Mucosa of descending colon (tissue), 3 donors: ENCODE results near the gene MROH2A. TPM values are rescaled to one million over a fixed set of nuclear protein-coding genes. Genes with fewer than 3 reads are reported as not detected.

ENCODE experiments used
- ATAC-seq: fragments of 200-7000 bp; cut with Tn5 transposase; one replicate; pipeline ENCODE4 v1.9.1; 2020; ENCODE audit warnings: mild to moderate bottlenecking, moderate library complexity
- DNase-seq, 3 donors: peaks; one replicate each; pipeline ENCODE4 v3.0.0-alpha.2; 2020
- H3K36me3 ChIP-seq: fragments of 200-600 bp; one replicate; pipeline ENCODE4 v1.8.0; 2021; ENCODE audit warnings: low read depth, mild to moderate bottlenecking
- H3K4me1 ChIP-seq: fragments of 200-600 bp; one replicate; pipeline ENCODE4 v1.8.0; 2021; ENCODE audit warnings: low read depth, mild to moderate bottlenecking
- H3K4me3 ChIP-seq: fragments of 200-600 bp; one replicate; pipeline ENCODE4 v1.8.0; 2021; ENCODE audit warnings: mild to moderate bottlenecking
- H3K9me3 ChIP-seq: fragments of 200-600 bp; one replicate; pipeline ENCODE4 v1.8.0; 2021; ENCODE audit warnings: mild to moderate bottlenecking
- CTCF ChIP-seq: fragments of 200-600 bp; IDR thresholded peaks from one replicate; pipeline ENCODE4 v1.8.0; 2022; ENCODE audit warnings: antibody characterized with exemption, mild to moderate bottlenecking
- intact Hi-C, 2 donors: fragments of 100-400 bp; cut with DNase I in 1 of 2; cut with micrococcal nuclease in 1 of 2; formaldehyde crosslinking; loops; one replicate each; pipeline versions ENCODE4 v1.11.0 to v1.11.1; 2022; cut with DNase I, micrococcal nuclease
- total RNA-seq, 3 donors: library from RNA; stranded (reverse); fragmentation: NEBNext Ultra II Directional in 2 of 3; extraction: Animal tissue kit (Norgen Biotek cat#: 25700) in 2 of 3; gene quantifications; one replicate each; pipeline versions ENCODE4 v1.2.1 to v1.2.4, GENCODE V29; 2021 to 2023
- donor health status: DM: no; HTN: no; CAD: no; lungs with moderate emphysema.
- donor health status: DM: no; HTN: no; CAD: no.
- donor health status: DM: no; HTN: yes; CAD: no.

The MROH2A gene
- total RNA-seq, 3 donors from 2014 or later: 0.20 TPM; not detected in 2

GRCh38 chr2:233799087-233799665 is 21.0 kb downstream of the MROH2A start:
- DNase-seq (no peak), ATAC-seq (no peak)
- H3K9me3 ChIP-seq: no peaks in the 10 kb centered on the region
- H3K4me1 ChIP-seq: no peaks in the 10 kb centered on the region
- no peaks in the 10 kb centered on the region for H3K36me3 ChIP-seq
- H3K4me3 ChIP-seq: no peak overlapping the region
- no peak for TF ChIP-seq CTCF
- intact Hi-C loops: no loop called here

GRCh38 chr2:233799716-233800115 is 21.6 kb downstream of the MROH2A start:
- Histone ChIP-seq H3K4me1 (no peaks in the 10 kb centered on the region), H3K9me3 (no peaks in the 10 kb centered on the region), H3K4me3 (no peak overlapping the region), H3K36me3 (no peaks in the 10 kb centered on the region)
- ATAC-seq (no peak), DNase-seq (no peak)
- TF ChIP-seq CTCF: no peak
- intact Hi-C loops: no loop called here

GRCh38 chr2:233800208-233800607 is 22.1 kb downstream of the MROH2A start:
- DNase-seq: no peak
- no peaks in the 10 kb centered on the region for H3K9me3 ChIP-seq
- no peaks in the 10 kb centered on the region for H3K4me1 ChIP-seq
- no peak overlapping the region for H3K4me3 ChIP-seq
- no peak for ATAC-seq
- no peak for TF ChIP-seq CTCF
- H3K36me3 ChIP-seq: no peaks in the 10 kb centered on the region
- intact Hi-C loops: no loop called here

GRCh38 chr2:233801357-233802131 is 23.4 kb downstream of the MROH2A start:
- no peak for TF ChIP-seq CTCF
- DNase-seq: no peak
- intact Hi-C loops: no loop called here
- no peaks in the 10 kb centered on the region for H3K4me1 ChIP-seq
- no peak overlapping the region for H3K4me3 ChIP-seq
- no peaks in the 10 kb centered on the region for H3K9me3 ChIP-seq
- ATAC-seq: no peak
- H3K36me3 ChIP-seq: no peaks in the 10 kb centered on the region

- Histone ChIP-seq H3K4me1 (no peaks in the 10 kb centered on the region), H3K4me3 (no peak overlapping the region), H3K9me3 (no peaks in the 10 kb centered on the region), H3K36me3 (no peaks in the 10 kb centered on the region)
- intact Hi-C loops: no loop called here
- TF ChIP-seq CTCF: no peak
- DNase-seq (no peak), ATAC-seq (no peak)
These were observed 24.1 kb downstream of the MROH2A start for GRCh38 chr2:233802132-233802815.
